ENCODE measurements around the gene NAA40.
A peak's percentile ranks its signal among the peaks of the same experiment; 100 is the strongest.

NAA40 gene

DNA sequence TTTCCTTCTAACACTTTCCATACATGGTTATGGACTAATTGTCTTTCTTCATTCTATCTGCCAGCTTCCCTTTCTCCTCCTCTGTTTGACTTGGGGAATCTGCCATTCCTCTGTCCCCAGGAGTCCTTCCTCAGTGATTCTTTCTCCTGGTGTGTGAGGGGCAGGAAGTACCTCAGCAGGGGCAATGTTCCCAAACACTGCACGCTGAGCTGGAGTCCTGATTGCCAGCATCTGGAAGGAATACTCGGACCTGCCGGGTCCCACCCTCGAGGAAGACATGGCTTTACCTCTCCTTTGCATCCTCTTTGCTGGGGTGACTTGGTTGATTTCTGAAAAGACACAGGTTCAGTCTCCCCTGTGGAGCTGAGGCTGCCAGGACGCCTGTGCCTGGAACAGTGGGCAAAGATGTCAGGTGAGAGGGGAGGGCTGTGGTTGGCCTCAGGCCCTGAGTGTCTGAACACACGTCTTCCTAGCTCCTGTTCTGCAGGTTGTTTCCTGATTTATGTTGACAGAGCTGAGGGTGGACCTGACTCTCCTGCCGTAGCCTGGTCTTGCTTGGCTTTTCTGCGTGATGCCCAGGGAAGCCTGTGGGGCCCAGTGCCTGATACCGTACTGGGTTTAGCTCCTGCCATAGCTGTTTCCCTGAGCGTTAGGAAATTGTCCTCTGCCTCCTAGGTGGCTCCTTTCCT is 39.9 kb downstream of the NAA40 start:
- H3K9me3 ChIP-seq (replicated peaks in 1 of 11) = 0 out of 22 replicates have a peak, but pooled peaks cover 0 to 3% (median 0%) of the 10 kb centered on the region in 11 experiments
- H3K27ac ChIP-seq = no peak overlapping the region
- peak overlapping the region in 5 of 11 experiments; percentile 1 to 28 (median 15); a peak in 3 of 22 replicates for H3K9ac ChIP-seq
- H3K4me2 ChIP-seq = peak overlapping the region in 1 of 11 experiments; percentile 1; a peak in 2 of 22 replicates
- H3K4me3 ChIP-seq = no peak overlapping the region
- H4K20me1 ChIP-seq = peaks cover 12 to 81% (median 55%) of the 10 kb centered on the region in 11 experiments; a peak in 21 of 22 replicates
- no peaks in the 10 kb centered on the region for H3K27me3 ChIP-seq
- peaks cover 14 to 42% (median 29%) of the 10 kb centered on the region in 11 experiments; a peak in 21 of 22 replicates for H3K36me3 ChIP-seq
- no peak for TF ChIP-seq Cebpa-rat (IDR thresholded peaks at IDR 0.05)
- peaks cover 50 to 78% (median 64%) of the 10 kb centered on the region in 10 experiments for H3K4me1 ChIP-seq

- H3K4me1 ChIP-seq = peaks cover 53 to 83% (median 67%) of the 10 kb centered on the region in 10 experiments
Measured at GRCh38 chr11:63979426-63979825, 40.6 kb downstream of the NAA40 start.

DNA sequence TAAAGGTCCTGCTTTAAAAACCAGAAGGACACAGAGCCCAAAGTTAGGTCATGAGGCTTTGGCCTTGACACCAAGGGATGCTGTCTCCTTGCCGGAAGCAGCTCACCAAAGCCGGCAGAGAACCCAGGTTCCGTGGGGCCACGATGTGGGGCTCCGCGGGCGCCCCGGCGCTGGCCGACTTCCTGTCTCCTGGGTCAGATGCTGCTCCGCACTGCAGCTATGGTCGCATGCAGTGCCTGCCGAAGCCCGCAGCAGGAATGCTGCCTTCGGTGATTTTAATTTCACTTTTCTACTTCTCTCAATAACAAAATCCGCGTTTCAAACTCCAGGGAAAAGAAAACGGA is 47.0 kb downstream of the NAA40 start:
- Histone ChIP-seq H3K9ac (peak overlapping the region; percentile 93 to 98 (median 96)), H3K27ac (peak overlapping the region; percentile 93 to 98 (median 96)), H3K9me3 (replicated peaks in 1 of 11) (no peaks in the 10 kb centered on the region)

More at GRCh38 chr11:63979426-63979825, 40.6 kb downstream of the NAA40 start:
- H3K4me2 ChIP-seq = 0 out of 22 replicates have a peak overlapping the region, but pooled peaks of 1 of the 11 experiments have one; percentile 1
- H3K27ac ChIP-seq = no peak overlapping the region
- H3K9me3 ChIP-seq (replicated peaks in 1 of 11) = no peaks in the 10 kb centered on the region
- no peak overlapping the region for H3K4me3 ChIP-seq
- no peak for TF ChIP-seq Cebpa-rat (IDR thresholded peaks at IDR 0.05)
- H3K9ac ChIP-seq = peak overlapping the region in 3 of 11 experiments; percentile 1 to 28 (median 19); a peak in 2 of 22 replicates
- H3K27me3 ChIP-seq = no peaks in the 10 kb centered on the region
- H3K36me3 ChIP-seq = peaks cover 14 to 42% (median 29%) of the 10 kb centered on the region in 11 experiments; a peak in 21 of 22 replicates
- peaks cover 12 to 81% (median 55%) of the 10 kb centered on the region in 11 experiments; a peak in 21 of 22 replicates for H4K20me1 ChIP-seq

DNA sequence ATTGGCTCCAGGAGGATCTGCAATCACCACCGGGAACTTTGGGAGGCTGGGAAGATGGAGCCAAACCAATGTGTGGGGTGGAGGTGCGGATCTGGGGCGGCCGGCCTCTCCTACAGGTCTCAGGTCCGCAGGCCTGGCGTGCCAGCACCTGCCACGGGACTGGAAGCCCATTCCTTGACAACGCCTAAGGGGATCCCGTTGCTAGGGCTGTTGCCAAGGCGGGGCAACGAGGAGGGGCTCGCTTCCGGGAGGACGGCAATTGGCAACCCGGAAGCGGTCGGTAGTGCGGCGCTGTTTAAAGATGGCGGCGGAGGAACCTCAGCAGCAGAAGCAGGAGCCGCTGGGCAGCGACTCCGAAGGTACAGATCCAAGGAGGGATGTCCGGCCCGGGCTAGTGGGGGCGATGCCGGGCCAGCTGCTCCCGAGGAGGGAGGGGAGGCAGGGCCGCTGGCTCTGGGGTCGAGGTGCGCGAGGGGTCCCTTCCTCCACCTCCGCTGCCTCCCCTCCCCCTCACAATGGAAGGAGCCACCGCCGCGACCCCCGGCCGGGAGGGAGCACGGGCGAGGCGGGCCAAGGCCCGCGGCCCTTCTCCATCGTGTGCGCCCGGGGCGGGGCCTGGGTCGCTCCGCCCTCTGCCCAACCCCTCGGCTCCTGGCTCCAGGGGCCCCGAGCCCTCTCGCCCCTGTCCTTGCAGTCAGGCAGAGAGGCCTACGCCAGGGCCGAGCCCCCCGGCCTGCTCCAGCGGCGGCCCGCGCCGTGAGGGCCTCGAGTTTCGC is 47.5 kb downstream of the NAA40 start, which contains the start of gene OTUB1:
TSS of gene OTUB1 (plus strand) at position 283 of the 776 bp plus-strand sequence. CDS start at position 302, 19 bp downstream.
- H3K4me1 ChIP-seq = peaks cover 40 to 66% (median 61%) of the 10 kb centered on the region in 10 experiments
- H3K4me3 ChIP-seq = peak within 1 kb of the TSS; percentile 85 to 99 (median 92)
- H3K4me2 ChIP-seq = peak within 1 kb of the TSS; percentile 81 to 98 (median 95)
- TF ChIP-seq Cebpa-rat (IDR thresholded peaks at IDR 0.05) = no peak
- H3K9ac ChIP-seq = peak within 1 kb of the TSS; percentile 93 to 98 (median 96)
- no peaks in the 10 kb centered on the region for H3K9me3 ChIP-seq (replicated peaks in 1 of 11)
- no peaks in the 10 kb centered on the region for H3K27me3 ChIP-seq
- H3K27ac ChIP-seq = peak within 1 kb of the TSS; percentile 93 to 98 (median 96)
- H4K20me1 ChIP-seq = peaks cover 22 to 67% (median 56%) of the 10 kb centered on the region in 11 experiments; a peak in 21 of 22 replicates
- H3K36me3 ChIP-seq = peaks cover 31 to 40% (median 35%) of the 10 kb centered on the region in 11 experiments

More for the DNA sequence above, 47.0 kb downstream of the NAA40 start:
- Histone ChIP-seq H3K36me3 (peaks cover 25 to 34% (median 30%) of the 10 kb centered on the region in 11 experiments), H3K4me3 (peak overlapping the region; percentile 85 to 99 (median 92)), H3K4me1 (peaks cover 46 to 72% (median 67%) of the 10 kb centered on the region in 10 experiments), H3K27me3 (no peaks in the 10 kb centered on the region), H4K20me1 (peaks cover 16 to 64% (median 51%) of the 10 kb centered on the region in 11 experiments; a peak in 21 of 22 replicates), H3K4me2 (peak overlapping the region; percentile 81 to 98 (median 95))
- TF ChIP-seq Cebpa-rat (IDR thresholded peaks at IDR 0.05) = no peak

DNA sequence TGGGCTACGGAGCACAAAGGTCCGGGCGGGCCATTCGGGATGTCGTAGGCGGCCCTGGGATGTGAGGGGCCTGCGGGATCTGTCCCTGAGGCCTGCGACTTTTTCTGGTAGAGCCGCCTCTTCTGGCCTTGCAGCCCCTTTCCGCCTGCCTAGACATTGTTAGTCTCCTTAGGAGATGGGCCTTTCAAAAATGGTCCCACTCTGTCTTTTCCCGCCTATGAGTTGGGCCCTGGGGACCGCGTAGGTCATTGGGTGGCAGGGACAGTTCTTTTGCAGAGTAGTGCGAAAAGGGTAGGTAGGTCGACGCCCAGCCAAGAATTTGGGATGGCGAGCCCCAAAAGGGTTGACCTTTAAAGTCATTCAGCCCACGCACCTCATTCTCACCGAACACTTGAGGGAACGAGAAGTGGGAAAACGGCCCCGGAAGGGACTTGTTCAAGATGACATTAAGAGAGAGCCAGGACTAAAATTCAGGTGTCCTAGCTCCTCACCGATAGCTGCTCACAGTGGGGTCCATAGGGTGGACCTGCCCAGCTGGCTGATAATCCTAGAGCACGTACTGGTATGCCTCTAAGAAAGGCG is 48.2 kb downstream of the NAA40 start:
- Histone ChIP-seq H3K36me3 (peaks cover 37 to 46% (median 42%) of the 10 kb centered on the region in 11 experiments), H3K27me3 (no peaks in the 10 kb centered on the region), H3K9ac (peak overlapping the region; percentile 93 to 98 (median 96)), H3K27ac (peak overlapping the region; percentile 93 to 98 (median 96)), H3K4me3 (peak overlapping the region; percentile 85 to 99 (median 92)), H3K4me2 (peak overlapping the region; percentile 81 to 98 (median 95)), H4K20me1 (peaks cover 29 to 70% (median 60%) of the 10 kb centered on the region in 11 experiments; a peak in 21 of 22 replicates), H3K4me1 (peaks cover 33 to 63% (median 56%) of the 10 kb centered on the region in 10 experiments), H3K9me3 (replicated peaks in 1 of 11) (no peaks in the 10 kb centered on the region)
- no peak for TF ChIP-seq Cebpa-rat (IDR thresholded peaks at IDR 0.05)

DNA sequence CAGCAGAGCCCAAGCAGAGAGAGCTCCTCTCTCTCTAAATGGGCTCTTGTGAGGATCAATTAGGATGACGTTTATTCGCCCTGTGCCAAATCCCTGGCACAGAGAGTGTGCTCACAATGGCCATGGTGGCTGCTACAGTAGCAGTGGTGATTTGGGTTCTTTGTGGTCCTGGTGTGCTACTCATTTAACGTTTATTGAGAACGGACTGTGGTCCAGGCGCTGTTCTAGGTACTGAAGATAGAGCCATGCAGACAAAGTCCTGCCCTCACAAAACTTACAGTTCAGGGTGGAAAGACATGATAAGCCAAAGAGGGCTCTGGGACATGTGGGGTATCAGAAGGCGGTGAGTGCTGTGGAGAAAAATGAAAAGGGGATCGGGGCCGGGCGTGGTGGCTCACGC is 52.8 kb downstream of the NAA40 start:
- no peak overlapping the region for H3K4me2 ChIP-seq
- no peak overlapping the region for H3K4me3 ChIP-seq
- peaks cover 61 to 88% (median 81%) of the 10 kb centered on the region in 11 experiments for H3K36me3 ChIP-seq
- H3K27me3 ChIP-seq = no peaks in the 10 kb centered on the region
- H3K9me3 ChIP-seq (replicated peaks in 1 of 11) = no peaks in the 10 kb centered on the region
- no peak overlapping the region for H3K27ac ChIP-seq
- H3K9ac ChIP-seq = 0 out of 22 replicates have a peak overlapping the region, but pooled peaks of 1 of the 11 experiments have one; percentile 0
- peaks cover 54 to 99% (median 94%) of the 10 kb centered on the region in 11 experiments for H4K20me1 ChIP-seq
- peaks cover 38 to 58% (median 50%) of the 10 kb centered on the region in 10 experiments for H3K4me1 ChIP-seq
- TF ChIP-seq Cebpa-rat (IDR thresholded peaks at IDR 0.05) = no peak

- Histone ChIP-seq H3K27me3 (no peaks in the 10 kb centered on the region), H3K9me3 (replicated peaks in 1 of 11) (no peaks in the 10 kb centered on the region), H3K9ac (no peak overlapping the region; a peak in 1 of 22 replicates), H4K20me1 (peaks cover 65 to 99% (median 94%) of the 10 kb centered on the region in 11 experiments), H3K27ac (no peak overlapping the region), H3K4me1 (peaks cover 38 to 58% (median 52%) of the 10 kb centered on the region in 10 experiments), H3K4me3 (no peak overlapping the region), H3K4me2 (peak overlapping the region in 7 of 11 experiments; percentile 2 to 60 (median 54); a peak in 9 of 22 replicates), H3K36me3 (peaks cover 76 to 97% (median 91%) of the 10 kb centered on the region in 11 experiments)
- no peak for TF ChIP-seq Cebpa-rat (IDR thresholded peaks at IDR 0.05)
Measured at GRCh38 chr11:63993100-63993499, 54.3 kb downstream of the NAA40 start.

DNA sequence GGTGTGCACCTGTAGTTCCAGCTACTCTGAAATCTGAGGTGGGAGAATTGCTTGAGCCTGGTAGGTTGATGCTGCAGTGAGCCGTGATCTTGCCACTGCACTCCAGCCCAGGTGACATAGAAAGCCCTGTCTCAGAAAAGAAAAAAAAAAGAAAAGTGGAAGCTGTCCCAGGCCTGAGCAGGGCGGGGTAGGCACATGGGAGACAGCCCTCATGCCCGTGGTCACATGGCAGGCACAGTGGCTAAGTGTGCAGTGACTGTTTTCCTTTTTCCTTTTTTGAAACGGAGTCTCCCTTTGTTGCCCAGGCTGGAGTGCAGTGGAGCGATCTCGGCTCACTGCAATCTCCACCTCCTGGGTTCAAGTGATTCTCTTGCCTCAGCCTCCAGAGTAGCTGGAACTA is 55.2 kb downstream of the NAA40 start:
- H3K36me3 ChIP-seq = peaks cover 74 to 97% (median 89%) of the 10 kb centered on the region in 11 experiments
- H3K9ac ChIP-seq = peak overlapping the region in 3 of 11 experiments; percentile 12 to 21 (median 15); a peak in 3 of 22 replicates
- peaks cover 43 to 60% (median 55%) of the 10 kb centered on the region in 10 experiments for H3K4me1 ChIP-seq
- no peak overlapping the region for H3K27ac ChIP-seq
- TF ChIP-seq Cebpa-rat (IDR thresholded peaks at IDR 0.05) = no peak
- no peaks in the 10 kb centered on the region for H3K9me3 ChIP-seq (replicated peaks in 1 of 11)
- peak overlapping the region; percentile 26 to 82 (median 57) for H3K4me2 ChIP-seq
- H3K4me3 ChIP-seq = no peak overlapping the region
- peaks cover 67 to 99% (median 94%) of the 10 kb centered on the region in 11 experiments for H4K20me1 ChIP-seq
- H3K27me3 ChIP-seq = peaks cover 0 to 1% (median 0%) of the 10 kb centered on the region in 11 experiments; a peak in 4 of 22 replicates

Data from BLaER1 treated with 17β-estradiol and CSF1 and Interleukin-3, amounts not matched to agents 10 nM and 100 nM (cell line).